Heart left ventricle (tissue), 16 donors: ENCODE results near the gene CD244. TPM values are rescaled to one million over a fixed set of nuclear protein-coding genes. Genes with fewer than 3 reads are reported as not detected.
A peak's percentile ranks its signal among the peaks of the same experiment; 100 is the strongest.

Experiments used
- ATAC-seq, 4 donors: fragments of 200-7000 bp; cut with Tn5 transposase; one replicate each; pipeline ENCODE4 v1.9.1; 2020 to 2022; ENCODE audit warnings: moderate library complexity in 4 of 4, mild to moderate bottlenecking in 3 of 4, moderate number of reproducible peaks in 1 of 4
- DNase-seq, 5 donors: peaks; one replicate each; pipeline ENCODE4 v3.0.0-alpha.2; 2020
- H3K27ac ChIP-seq, 12 donors: fragments of 200-600 bp; sonication (generic) in 4 of 12; one replicate each; pipeline versions ENCODE4 v1.5.0 to v1.8.0; 2016 to 2022; ENCODE audit warnings: mild to moderate bottlenecking in 2 of 12
- H3K27me3 ChIP-seq, 9 donors: fragments of 200-600 bp; sonication (generic) in 2 of 9; one replicate each; pipeline versions ENCODE4 v1.5.1 to v1.8.0; 2016 to 2022; ENCODE audit warnings: mild to moderate bottlenecking in 3 of 9
- H3K36me3 ChIP-seq, 9 donors: fragments of 200-600 bp; sonication (generic) in 2 of 9; one replicate each; pipeline versions ENCODE4 v1.5.0 to v1.8.0; 2018 to 2022; ENCODE audit warnings: mild to moderate bottlenecking in 2 of 9
- H3K4me1 ChIP-seq, 12 donors: fragments of 200-600 bp; sonication (generic) in 4 of 12; one replicate each; pipeline versions ENCODE4 v1.5.0 to v1.8.0; 2016 to 2022; ENCODE audit warnings: mild to moderate bottlenecking in 3 of 12
- H3K4me3 ChIP-seq, 12 donors: fragments of 200-600 bp; sonication (generic) in 4 of 12; one replicate each; pipeline versions ENCODE4 v1.5.0 to v1.8.0; 2017 to 2022; ENCODE audit warnings: mild to moderate bottlenecking in 9 of 12, moderate library complexity in 4 of 12
- H3K9me3 ChIP-seq, 12 donors: fragments of 200-600 bp; sonication (generic) in 4 of 12; one replicate each; pipeline versions ENCODE4 v1.5.0 to v1.8.0; 2016 to 2022; ENCODE audit warnings: mild to moderate bottlenecking in 1 of 12
- CTCF ChIP-seq, 12 donors: fragments of 200-600 bp; sonication (generic) in 4 of 12; IDR thresholded peaks; one replicate each; pipeline versions ENCODE4 v1.5.0 to v1.8.0; 2018 to 2022; ENCODE audit warnings: antibody characterized with exemption in 12 of 12, mild to moderate bottlenecking in 5 of 12
- POLR2A ChIP-seq, 2 donors: fragments of 450-650 bp; IDR thresholded peaks; one replicate each; pipeline ENCODE4 v1.6.1; 2017; ENCODE audit warnings: antibody characterized with exemption in 2 of 2, mild to moderate bottlenecking in 2 of 2, moderate library complexity in 2 of 2
- WGBS, 4 donors: extraction: QIAGEN DNeasy Blood & Tissue Kit in 2 of 4; methylation state at CpG; one replicate each; pipeline versions ENCODE4 v1.1.5 to v1.1.7; 2013 to 2018; 5-methylcytosine and 5-hydroxymethylcytosine counted together
- intact Hi-C, 10 donors: fragments of 100-400 bp; cut with DNase I; formaldehyde crosslinking; loops; one replicate each; pipeline versions ENCODE4 v1.11.1 to v1.14.2; 2022
- polyA plus RNA-seq, 2 donors: library from polyadenylated mRNA; stranded (reverse); fragments of 200-250 nt; gene quantifications; one replicate each; pipeline ENCODE4 v1.2.3, GENCODE V29; 2013
- total RNA-seq, 9 donors: library from RNA; depleted of rRNA in 2 of 9; stranded (reverse); fragments of >200 nt in 2 of 9; fragmentation: NEBNext Ultra II Directional in 3 of 9; extraction: Animal tissue kit (Norgen Biotek cat#: 25700) in 3 of 9; gene quantifications; one replicate each; pipeline versions ENCODE4 v1.1.0 to v1.2.4, GENCODE V29; 2016 to 2023
- donor health status: ischemic (EF 13 %, LVEDD 7.1; RV severe dilation, severe dysfunction).
- donor health status: healthy with polysubstance abuse.
- donor health status: DM: no; HTN: yes; CAD: no.
- donor health status: DM: no; HTN: no; CAD: no.
- donor health status: ischemic (EF 25% LVEDD 6.9; RV normal size, moderate dysfunction).
- donor health status: ischemic (EF 25% LVEDD 5.7; RV mildly dilated, moderate dysfunction).
- donor health status: healthy.
- donor health status: DM: yes; HTN: yes; CAD: no.
- donor health status: ischemic (EF 35%, LVEDD 5.7; RV mildly dilated, moderate dysfunction).
- donor health status: nonischemic (EF 11% LVEDD 7.7; RV severe dilation, severe dysfunction).
- donor health status: DM: yes; HTN: yes; CAD: no.
- donor health status: PGD.
- donor health status: ischemic (EF 29% LVEDD 5.4; RV normal size, mild dysfunction).
- donor health status: nonischemic (EF 23%, LVEDD 6.1; RV moderate dilation, normal function).

Gene CD244
- total and polyA plus RNA-seq, 11 donors, result 0.08 to 2.2 (median 0.29) TPM; not detected in 5

GRCh38 chr1:160838888-160839287 lies 23.8 kb downstream of the CD244 start:
- H3K36me3 ChIP-seq, result no peaks in the 10 kb centered on the region
- peak overlapping the region in 1 of 12 donors; percentile 34 for H3K27ac ChIP-seq

GRCh38 chr1:160837558-160838205 lies 25.0 kb downstream of the CD244 start:
- WGBS, 4 donors, result 55 to 75% (median 67%) methylated on average over 8 to 9 of the region's 9 CpGs
- Histone ChIP-seq H3K4me3 (no peak overlapping the region), H3K9me3 (no peaks in the 10 kb centered on the region), H3K27ac (peak overlapping the region in 2 of 12 donors; percentile 7 to 80), H3K4me1 (peaks cover 0 to 38% (median 0%) of the 10 kb centered on the region in 12 donors), H3K27me3 (peaks cover 0 to 4% (median 0%) of the 10 kb centered on the region in 9 donors), H3K36me3 (no peaks in the 10 kb centered on the region)
- intact Hi-C loops, result loop anchor here in 7 of 10 donors (5.0 to 10.0 kb wide), 6 partner anchors 113 to 260 kb away; partner anchors contain the start of genes ITLN2 (in 5 of the 7) and KLHDC9 (in 3 of the 7)
- ATAC-seq (peak in 2 of 4 donors; percentile 48 to 77), DNase-seq (peak; percentile 18 to 82 (median 35))
- TF ChIP-seq POLR2A (IDR thresholded peaks at IDR 0.05) (no peak), CTCF (IDR thresholded peaks at IDR 0.05) (peak in 1 of 12 donors; percentile 17)

More at GRCh38 chr1:160838888-160839287, 23.8 kb downstream of the CD244 start:
- TF ChIP-seq POLR2A (IDR thresholded peaks at IDR 0.05) (no peak), CTCF (IDR thresholded peaks at IDR 0.05) (no peak)
- Histone ChIP-seq H3K4me3 (no peak overlapping the region), H3K27me3 (peaks cover 0 to 4% (median 0%) of the 10 kb centered on the region in 9 donors), H3K9me3 (no peaks in the 10 kb centered on the region), H3K4me1 (peaks cover 0 to 38% (median 0%) of the 10 kb centered on the region in 12 donors)
- intact Hi-C loops, result loop anchor here in 7 of 10 donors (5.0 to 10.0 kb wide), 6 partner anchors 113 to 258 kb away; partner anchors contain the start of genes ITLN2 (in 5 of the 7) and KLHDC9 (in 3 of the 7)
- no peak for ATAC-seq
- WGBS, 4 donors, result 80 to 83% (median 82%) methylated on average over 7 of the region's 7 CpGs
- no peak for DNase-seq

- WGBS, 4 donors, result 50 to 63% (median 58%) methylated on average over 4 of the region's 4 CpGs
- no peak for ATAC-seq
- no peak overlapping the region for H3K4me3 ChIP-seq
- DNase-seq, result no peak
- H3K9me3 ChIP-seq, result no peaks in the 10 kb centered on the region
- intact Hi-C loops, result loop anchor here in 7 of 10 donors (5.0 to 10.0 kb wide), 6 partner anchors 112 to 260 kb away; partner anchors contain the start of genes ITLN2 (in 5 of the 7) and KLHDC9 (in 3 of the 7)
- peak overlapping the region in 3 of 12 donors; percentile 7 to 80 (median 34) for H3K27ac ChIP-seq
- TF ChIP-seq CTCF (IDR thresholded peaks at IDR 0.05) (no peak), POLR2A (IDR thresholded peaks at IDR 0.05) (no peak)
- peaks cover 0 to 38% (median 0%) of the 10 kb centered on the region in 12 donors for H3K4me1 ChIP-seq
- H3K27me3 ChIP-seq, result peaks cover 0 to 5% (median 0%) of the 10 kb centered on the region in 9 donors
- H3K36me3 ChIP-seq, result no peaks in the 10 kb centered on the region
Measured at GRCh38 chr1:160836981-160837557, 25.6 kb downstream of the CD244 start.

- no peaks in the 10 kb centered on the region for H3K9me3 ChIP-seq
- H3K4me1 ChIP-seq, result peaks cover 0 to 38% (median 0%) of the 10 kb centered on the region in 12 donors
- intact Hi-C loops, result loop anchor here in 7 of 10 donors (5.0 to 10.0 kb wide), 6 partner anchors 112 to 261 kb away; partner anchors contain the start of genes ITLN2 (in 5 of the 7) and KLHDC9 (in 3 of the 7)
- TF ChIP-seq CTCF (IDR thresholded peaks at IDR 0.05), result no peak
- TF ChIP-seq POLR2A (IDR thresholded peaks at IDR 0.05), result no peak
- H3K27me3 ChIP-seq, result peaks cover 0 to 9% (median 0%) of the 10 kb centered on the region in 9 donors
- 57 to 64% (median 63%) methylated on average over 3 of the region's 3 CpGs for WGBS, 4 donors
- no peak for ATAC-seq
- no peak for DNase-seq
- peak overlapping the region in 3 of 12 donors; percentile 5 to 80 (median 34) for H3K27ac ChIP-seq
- H3K4me3 ChIP-seq, result no peak overlapping the region
- H3K36me3 ChIP-seq, result no peaks in the 10 kb centered on the region
Measured at GRCh38 chr1:160836561-160836960, 26.1 kb downstream of the CD244 start.
